WTC11 (cell line): ENCODE data around the gene NAT9. TPM values are rescaled to one million over a fixed set of nuclear protein-coding genes. Genes with fewer than 3 reads are reported as not detected.

ENCODE experiments used
- ATAC-seq: fragments of 200-7000 bp; cut with Tn5 transposase; 2 replicates; pipeline ENCODE4 v1.10.0; 2021; ENCODE audit warnings: mild to moderate bottlenecking, moderate library complexity
- CTCF ChIA-PET: fragments of 300-600 bp; sonication (Branson Sonifier 250); formaldehyde crosslinking; loops from one replicate; lab custom pipeline; 2021; ENCODE audit warnings: antibody characterized with exemption; lab: Charles Lee
- POLR2A ChIA-PET: fragments of 350-600 bp; sonication (Branson Sonifier 250); formaldehyde crosslinking; loops from one replicate; lab custom pipeline; 2021; ENCODE audit warnings: antibody characterized with exemption; lab: Charles Lee
- DNase-seq: peaks from one replicate; pipeline ENCODE4 v3.0.0; 2021; ENCODE audit warnings: low spot score
- H3K27ac Mint-ChIP-seq: 2 replicates; pipeline ENCODE4 v1.8.0; 2021; ENCODE audit warnings: mixed read lengths
- H3K27me3 Mint-ChIP-seq: 2 replicates; pipeline ENCODE4 v1.8.0; 2021; ENCODE audit warnings: low read depth, mild to moderate bottlenecking, moderate library complexity, mixed read lengths
- H3K36me3 Mint-ChIP-seq: 2 replicates; pipeline ENCODE4 v1.8.0; 2021; ENCODE audit warnings: mixed read lengths
- H3K4me1 Mint-ChIP-seq: 2 replicates; pipeline ENCODE4 v1.8.0; 2022; ENCODE audit warnings: mixed read lengths
- H3K4me3 Mint-ChIP-seq: 2 replicates; pipeline ENCODE4 v1.8.0; 2021; ENCODE audit warnings: mild to moderate bottlenecking, moderate library complexity, mixed read lengths
- H3K9me3 Mint-ChIP-seq: 2 replicates; pipeline ENCODE4 v1.8.0; 2021; ENCODE audit warnings: mixed read lengths
- ESRRA ChIP-seq: sonication (generic); formaldehyde crosslinking; IDR thresholded peaks from 2 replicates; pipeline ENCODE4 v1.8.1; 2022; ENCODE audit warnings: mild to moderate bottlenecking, missing genetic modification reagents, borderline replicate concordance
- ETV6 ChIP-seq: sonication (generic); formaldehyde crosslinking; IDR thresholded peaks from 2 replicates; pipeline ENCODE4 v1.8.1; 2022; ENCODE audit warnings: mild to moderate bottlenecking, missing genetic modification reagents
- FOXJ3 ChIP-seq: sonication (generic); formaldehyde crosslinking; IDR thresholded peaks from 2 replicates; pipeline ENCODE4 v1.9.0; 2021; ENCODE audit warnings: missing genetic modification reagents, mild to moderate bottlenecking, borderline replicate concordance
- GTF2I ChIP-seq: fragments of 250-450 bp; sonication (Bioruptor Pico); conservative IDR thresholded peaks from 2 replicates; pipeline ENCODE4 v1.4.0; 2021; ENCODE audit warnings: mild to moderate bottlenecking
- IRF2 ChIP-seq: sonication (generic); formaldehyde crosslinking; IDR thresholded peaks from 2 replicates; pipeline ENCODE4 v1.8.0; 2022; ENCODE audit warnings: low read depth, missing genetic modification reagents, borderline replicate concordance
- MYBL2 ChIP-seq: sonication (generic); formaldehyde crosslinking; IDR thresholded peaks from 2 replicates; pipeline ENCODE4 v1.8.1; 2023; ENCODE audit warnings: mild to moderate bottlenecking, moderate library complexity, missing genetic modification reagents
- NFE2L1 ChIP-seq: sonication (generic); formaldehyde crosslinking; IDR thresholded peaks from 2 replicates; pipeline ENCODE4 v1.8.1; 2023; ENCODE audit warnings: missing genetic modification reagents
- NR1H2 ChIP-seq: sonication (generic); formaldehyde crosslinking; IDR thresholded peaks from 2 replicates; pipeline ENCODE4 v1.9.0; 2021; ENCODE audit warnings: mild to moderate bottlenecking, moderate library complexity, missing genetic modification reagents
- PRRX2 ChIP-seq: fragments of 250-450 bp; sonication (Bioruptor Pico); IDR thresholded peaks from 2 replicates; pipeline ENCODE4 v1.8.0; 2021; ENCODE audit warnings: mild to moderate bottlenecking
- RELA ChIP-seq: sonication (generic); formaldehyde crosslinking; IDR thresholded peaks from 2 replicates; pipeline ENCODE4 v1.8.1; 2022; ENCODE audit warnings: missing genetic modification reagents, mild to moderate bottlenecking, borderline replicate concordance
- RORB ChIP-seq: fragments of 250-450 bp; sonication (Bioruptor Pico); IDR thresholded peaks from 2 replicates; pipeline ENCODE4 v1.9.0; 2021; ENCODE audit warnings: mild to moderate bottlenecking
- SOX15 ChIP-seq: fragments of 250-450 bp; sonication (Bioruptor Pico); IDR thresholded peaks from 2 replicates; pipeline ENCODE4 v1.9.0; 2021; ENCODE audit warnings: mild to moderate bottlenecking
- SP1 ChIP-seq: sonication (generic); formaldehyde crosslinking; conservative IDR thresholded peaks from 2 replicates; pipeline ENCODE4 v1.8.1; 2022; ENCODE audit warnings: missing genetic modification reagents
- TCF7 ChIP-seq: sonication (generic); formaldehyde crosslinking; IDR thresholded peaks from 2 replicates; pipeline ENCODE4 v1.8.0; 2022; ENCODE audit warnings: mild to moderate bottlenecking, low read depth, missing genetic modification reagents, moderate library complexity
- TP53 ChIP-seq: sonication (generic); formaldehyde crosslinking; IDR thresholded peaks from 2 replicates; pipeline ENCODE4 v1.8.1; 2023; ENCODE audit warnings: mild to moderate bottlenecking, missing genetic modification reagents
- ZNF219 ChIP-seq: sonication (generic); formaldehyde crosslinking; IDR thresholded peaks from 2 replicates; pipeline ENCODE4 v1.8.0; 2023; ENCODE audit warnings: missing genetic modification reagents, mild to moderate bottlenecking, borderline replicate concordance
- ZNF317 ChIP-seq: sonication (generic); formaldehyde crosslinking; IDR thresholded peaks from 2 replicates; pipeline ENCODE4 v1.8.1; 2023; ENCODE audit warnings: low read depth, mild to moderate bottlenecking, moderate library complexity, missing genetic modification reagents, borderline replicate concordance
- ZNF396 ChIP-seq: fragments of 250-450 bp; sonication (Bioruptor Pico); IDR thresholded peaks from 2 replicates; pipeline ENCODE4 v1.8.0; 2021; ENCODE audit warnings: mild to moderate bottlenecking, moderate library complexity, borderline replicate concordance
- ZNF416 ChIP-seq: fragments of 250-450 bp; sonication (Bioruptor Pico); IDR thresholded peaks from 2 replicates; pipeline ENCODE4 v1.9.0; 2021; ENCODE audit warnings: mild to moderate bottlenecking, inconsistent platforms
- total RNA-seq: library from RNA; stranded (reverse); gene quantifications from 3 replicates; pipeline ENCODE4 v1.2.3, GENCODE V29; 2021
- TF ChIP-seq, protein P1 (sequence below): sonication (generic); formaldehyde crosslinking; IDR thresholded peaks from 2 replicates; pipeline ENCODE4 v1.8.0; 2023; ENCODE audit warnings: mild to moderate bottlenecking, missing genetic modification reagents
- TF ChIP-seq, protein P2 (sequence below): sonication (generic); formaldehyde crosslinking; IDR thresholded peaks from 2 replicates; pipeline ENCODE4 v1.8.1; 2022; ENCODE audit warnings: mild to moderate bottlenecking, moderate library complexity, missing genetic modification reagents
- TF ChIP-seq, protein P3 (sequence below): sonication (generic); formaldehyde crosslinking; IDR thresholded peaks from 2 replicates; pipeline ENCODE4 v1.8.1; 2023; ENCODE audit warnings: mild to moderate bottlenecking, missing genetic modification reagents
- TF ChIP-seq, protein P4 (sequence below): sonication (generic); formaldehyde crosslinking; IDR thresholded peaks from 2 replicates; pipeline ENCODE4 v1.8.1; 2023; ENCODE audit warnings: mild to moderate bottlenecking, missing genetic modification reagents, borderline replicate concordance
- TF ChIP-seq, protein P5 (sequence below): sonication (generic); formaldehyde crosslinking; conservative IDR thresholded peaks from 2 replicates; pipeline ENCODE4 v1.8.1; 2022; ENCODE audit warnings: mild to moderate bottlenecking, missing genetic modification reagents

Gene NAT9
- total RNA-seq, 1 experiment from 2014 or later = 67.1 TPM

DNA sequence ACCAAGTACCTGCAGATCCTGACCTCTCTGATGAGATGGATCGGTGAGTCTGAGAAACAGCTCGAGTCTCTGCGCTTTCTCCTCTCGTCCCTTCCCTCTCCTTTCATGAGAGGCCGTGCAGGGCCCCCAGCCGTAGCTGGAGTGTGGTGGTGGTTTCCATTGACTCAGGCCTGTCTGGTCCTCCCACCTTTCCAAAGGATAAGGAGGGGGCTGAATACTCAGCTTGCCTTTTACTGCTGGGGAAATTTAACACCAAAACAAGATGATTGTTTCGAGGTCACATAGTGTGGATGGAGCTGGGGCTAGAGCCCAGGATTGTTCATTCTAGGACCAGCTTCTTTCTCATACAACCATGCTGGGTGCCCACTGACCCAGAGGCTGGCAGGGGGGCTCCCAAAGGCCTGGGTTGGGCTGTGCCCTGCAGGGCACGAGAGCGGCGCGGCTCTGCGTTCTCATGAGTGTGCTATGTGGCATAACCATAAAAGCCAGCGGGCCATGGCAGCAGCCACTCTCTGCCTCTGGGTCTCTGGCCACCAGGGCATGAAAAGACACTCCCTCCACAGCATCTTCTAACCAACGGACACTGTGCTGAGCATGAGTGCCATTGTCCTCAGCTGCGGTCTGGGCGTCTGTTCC, 43.8 kb upstream of the NAT9 start:
- Mint-ChIP-seq H3K4me1 (no peaks in the 10 kb centered on the region), H3K36me3 (no peaks in the 10 kb centered on the region; the same call in 1 of the 2 replicates), H3K27me3 (peaks cover 2% of the 10 kb centered on the region; the same call in 1 of the 2 replicates), H3K9me3 (no peaks in the 10 kb centered on the region), H3K4me3 (no peak overlapping the region), H3K27ac (no peak overlapping the region)
- TF ChIP-seq, protein P1, sequence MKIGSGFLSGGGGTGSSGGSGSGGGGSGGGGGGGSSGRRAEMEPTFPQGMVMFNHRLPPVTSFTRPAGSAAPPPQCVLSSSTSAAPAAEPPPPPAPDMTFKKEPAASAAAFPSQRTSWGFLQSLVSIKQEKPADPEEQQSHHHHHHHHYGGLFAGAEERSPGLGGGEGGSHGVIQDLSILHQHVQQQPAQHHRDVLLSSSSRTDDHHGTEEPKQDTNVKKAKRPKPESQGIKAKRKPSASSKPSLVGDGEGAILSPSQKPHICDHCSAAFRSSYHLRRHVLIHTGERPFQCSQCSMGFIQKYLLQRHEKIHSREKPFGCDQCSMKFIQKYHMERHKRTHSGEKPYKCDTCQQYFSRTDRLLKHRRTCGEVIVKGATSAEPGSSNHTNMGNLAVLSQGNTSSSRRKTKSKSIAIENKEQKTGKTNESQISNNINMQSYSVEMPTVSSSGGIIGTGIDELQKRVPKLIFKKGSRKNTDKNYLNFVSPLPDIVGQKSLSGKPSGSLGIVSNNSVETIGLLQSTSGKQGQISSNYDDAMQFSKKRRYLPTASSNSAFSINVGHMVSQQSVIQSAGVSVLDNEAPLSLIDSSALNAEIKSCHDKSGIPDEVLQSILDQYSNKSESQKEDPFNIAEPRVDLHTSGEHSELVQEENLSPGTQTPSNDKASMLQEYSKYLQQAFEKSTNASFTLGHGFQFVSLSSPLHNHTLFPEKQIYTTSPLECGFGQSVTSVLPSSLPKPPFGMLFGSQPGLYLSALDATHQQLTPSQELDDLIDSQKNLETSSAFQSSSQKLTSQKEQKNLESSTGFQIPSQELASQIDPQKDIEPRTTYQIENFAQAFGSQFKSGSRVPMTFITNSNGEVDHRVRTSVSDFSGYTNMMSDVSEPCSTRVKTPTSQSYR (CRISPR knock-in tag) = no peak
- TF ChIP-seq, protein P2, sequence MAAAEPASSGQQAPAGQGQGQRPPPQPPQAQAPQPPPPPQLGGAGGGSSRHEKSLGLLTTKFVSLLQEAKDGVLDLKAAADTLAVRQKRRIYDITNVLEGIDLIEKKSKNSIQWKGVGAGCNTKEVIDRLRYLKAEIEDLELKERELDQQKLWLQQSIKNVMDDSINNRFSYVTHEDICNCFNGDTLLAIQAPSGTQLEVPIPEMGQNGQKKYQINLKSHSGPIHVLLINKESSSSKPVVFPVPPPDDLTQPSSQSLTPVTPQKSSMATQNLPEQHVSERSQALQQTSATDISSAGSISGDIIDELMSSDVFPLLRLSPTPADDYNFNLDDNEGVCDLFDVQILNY (CRISPR knock-in tag) = no peak
- TF ChIP-seq NFE2L1 = no peak
- TF ChIP-seq MYBL2 = no peak
- TF ChIP-seq SOX15 (CRISPR knock-in tag) = no peak
- TF ChIP-seq SP1 (CRISPR knock-in tag) = no peak
- TF ChIP-seq TCF7 = no peak
- no peak for TF ChIP-seq ZNF219 (CRISPR knock-in tag)
- TF ChIP-seq RORB (CRISPR knock-in tag) = no peak
- no peak for TF ChIP-seq ZNF396 (CRISPR knock-in tag)
- TF ChIP-seq, protein P3, sequence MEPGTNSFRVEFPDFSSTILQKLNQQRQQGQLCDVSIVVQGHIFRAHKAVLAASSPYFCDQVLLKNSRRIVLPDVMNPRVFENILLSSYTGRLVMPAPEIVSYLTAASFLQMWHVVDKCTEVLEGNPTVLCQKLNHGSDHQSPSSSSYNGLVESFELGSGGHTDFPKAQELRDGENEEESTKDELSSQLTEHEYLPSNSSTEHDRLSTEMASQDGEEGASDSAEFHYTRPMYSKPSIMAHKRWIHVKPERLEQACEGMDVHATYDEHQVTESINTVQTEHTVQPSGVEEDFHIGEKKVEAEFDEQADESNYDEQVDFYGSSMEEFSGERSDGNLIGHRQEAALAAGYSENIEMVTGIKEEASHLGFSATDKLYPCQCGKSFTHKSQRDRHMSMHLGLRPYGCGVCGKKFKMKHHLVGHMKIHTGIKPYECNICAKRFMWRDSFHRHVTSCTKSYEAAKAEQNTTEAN (CRISPR knock-in tag) = no peak
- TF ChIP-seq, protein P4, sequence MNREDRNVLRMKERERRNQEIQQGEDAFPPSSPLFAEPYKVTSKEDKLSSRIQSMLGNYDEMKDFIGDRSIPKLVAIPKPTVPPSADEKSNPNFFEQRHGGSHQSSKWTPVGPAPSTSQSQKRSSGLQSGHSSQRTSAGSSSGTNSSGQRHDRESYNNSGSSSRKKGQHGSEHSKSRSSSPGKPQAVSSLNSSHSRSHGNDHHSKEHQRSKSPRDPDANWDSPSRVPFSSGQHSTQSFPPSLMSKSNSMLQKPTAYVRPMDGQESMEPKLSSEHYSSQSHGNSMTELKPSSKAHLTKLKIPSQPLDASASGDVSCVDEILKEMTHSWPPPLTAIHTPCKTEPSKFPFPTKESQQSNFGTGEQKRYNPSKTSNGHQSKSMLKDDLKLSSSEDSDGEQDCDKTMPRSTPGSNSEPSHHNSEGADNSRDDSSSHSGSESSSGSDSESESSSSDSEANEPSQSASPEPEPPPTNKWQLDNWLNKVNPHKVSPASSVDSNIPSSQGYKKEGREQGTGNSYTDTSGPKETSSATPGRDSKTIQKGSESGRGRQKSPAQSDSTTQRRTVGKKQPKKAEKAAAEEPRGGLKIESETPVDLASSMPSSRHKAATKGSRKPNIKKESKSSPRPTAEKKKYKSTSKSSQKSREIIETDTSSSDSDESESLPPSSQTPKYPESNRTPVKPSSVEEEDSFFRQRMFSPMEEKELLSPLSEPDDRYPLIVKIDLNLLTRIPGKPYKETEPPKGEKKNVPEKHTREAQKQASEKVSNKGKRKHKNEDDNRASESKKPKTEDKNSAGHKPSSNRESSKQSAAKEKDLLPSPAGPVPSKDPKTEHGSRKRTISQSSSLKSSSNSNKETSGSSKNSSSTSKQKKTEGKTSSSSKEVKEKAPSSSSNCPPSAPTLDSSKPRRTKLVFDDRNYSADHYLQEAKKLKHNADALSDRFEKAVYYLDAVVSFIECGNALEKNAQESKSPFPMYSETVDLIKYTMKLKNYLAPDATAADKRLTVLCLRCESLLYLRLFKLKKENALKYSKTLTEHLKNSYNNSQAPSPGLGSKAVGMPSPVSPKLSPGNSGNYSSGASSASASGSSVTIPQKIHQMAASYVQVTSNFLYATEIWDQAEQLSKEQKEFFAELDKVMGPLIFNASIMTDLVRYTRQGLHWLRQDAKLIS (CRISPR knock-in tag) = no peak
- TF ChIP-seq ZNF317 (CRISPR knock-in tag) = no peak
- no peak for TF ChIP-seq ZNF416 (CRISPR knock-in tag)
- ATAC-seq (no peak), DNase-seq (no peak)
- CTCF ChIA-PET = interaction anchor here (0.9 to 1.5 kb wide), 3 partner anchors 20 to 41 kb away, joined by 3 read pairs; no protein-coding TSS in a partner anchor
- POLR2A ChIA-PET = no interaction called here

DNA sequence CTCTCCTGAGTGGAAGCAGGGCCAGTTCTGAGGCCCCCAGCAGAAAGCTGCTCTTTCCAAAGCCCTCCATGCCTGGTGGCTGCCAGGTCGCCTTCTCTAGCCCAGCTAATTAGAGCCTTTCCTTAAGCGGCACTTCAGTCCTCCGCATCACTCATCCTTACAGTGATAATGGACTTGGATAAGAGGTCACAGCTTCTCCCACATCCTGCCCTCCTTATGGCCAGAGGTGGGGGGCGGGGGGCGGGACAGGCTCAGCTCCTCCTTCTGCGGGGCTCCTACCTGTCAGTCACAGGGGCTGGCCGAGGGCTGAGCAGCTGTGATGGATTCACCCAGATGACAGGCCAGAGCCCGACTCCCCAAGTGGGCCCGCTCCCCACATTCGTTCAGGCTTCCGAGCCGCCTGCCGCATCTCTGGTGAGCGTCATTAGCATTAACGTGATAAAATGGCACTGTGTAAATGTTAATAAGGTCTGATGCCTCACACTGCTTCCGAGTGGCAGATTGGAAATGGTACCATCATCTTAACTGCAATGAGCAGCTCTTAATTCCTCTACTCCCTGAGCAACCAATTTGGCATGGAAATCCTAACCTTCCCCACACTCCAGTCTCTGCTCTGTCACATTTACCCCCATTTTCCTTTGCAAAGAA, 42.3 kb upstream of the NAT9 start:
- POLR2A ChIA-PET = interaction anchor here (0.6 kb wide), 1 partner anchor 395 kb away, joined by 4 read pairs; no protein-coding TSS in a partner anchor
- DNase-seq = no peak
- no peak overlapping the region; the same call in 1 of the 2 replicates for H3K27ac Mint-ChIP-seq

More for the DNA sequence above, 42.3 kb upstream of the NAT9 start:
- H3K4me1 Mint-ChIP-seq = no peaks in the 10 kb centered on the region
- TF ChIP-seq FOXJ3 (CRISPR knock-in tag) (no peak), RELA (no peak), ESRRA (CRISPR knock-in tag) (no peak), ETV6 (CRISPR knock-in tag) (no peak), MYBL2 (no peak), IRF2 (CRISPR knock-in tag) (no peak), GTF2I (CRISPR knock-in tag) (no peak), NR1H2 (CRISPR knock-in tag) (no peak), PRRX2 (no peak), TP53 (CRISPR knock-in tag) (no peak)
- TF ChIP-seq, protein P5, sequence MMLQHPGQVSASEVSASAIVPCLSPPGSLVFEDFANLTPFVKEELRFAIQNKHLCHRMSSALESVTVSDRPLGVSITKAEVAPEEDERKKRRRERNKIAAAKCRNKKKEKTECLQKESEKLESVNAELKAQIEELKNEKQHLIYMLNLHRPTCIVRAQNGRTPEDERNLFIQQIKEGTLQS (CRISPR knock-in tag) = no peak
- TF ChIP-seq, all 79 proteins: peak for 0
- CTCF ChIA-PET = interaction anchor here (1.1 to 1.6 kb wide), 6 partner anchors 25 to 101 kb away, joined by 3 to 9 read pairs (median 4); no protein-coding TSS in a partner anchor
- Mint-ChIP-seq H3K36me3 (no peaks in the 10 kb centered on the region; the same call in 1 of the 2 replicates), H3K4me3 (no peak overlapping the region), H3K9me3 (no peaks in the 10 kb centered on the region), H3K27me3 (peaks cover 2% of the 10 kb centered on the region; the same call in 1 of the 2 replicates)
- no peak for ATAC-seq
